A549 (cell line): Measurements from ENCODE around the gene MAP3K13. TPM values are rescaled to one million over a fixed set of nuclear protein-coding genes. Genes with fewer than 3 reads are reported as not detected.

Experiments
- ATAC-seq, 2 experiments: fragments of 200-7000 bp in 1 of 2; fragments of >200 bp in 1 of 2; cut with Nextera tagmentation in 1 of 2; cut with Tn5 transposase in 1 of 2; 3 replicates each; pipeline versions ENCODE4 v1.8.0 to v1.9.1; 2018 to 2020; ENCODE audit warnings: mild to moderate bottlenecking in 1 of 2, moderate library complexity in 1 of 2
- CTCF ChIA-PET: fragments of 300-600 bp; sonication (Branson Sonifier 250); formaldehyde crosslinking; extraction: SDS; loops from one replicate; lab custom pipeline; 2021; ENCODE audit warnings: antibody characterized with exemption, inconsistent platforms; lab: Yijun Ruan, JAX
- POLR2A ChIA-PET: fragments of 350-600 bp; formaldehyde crosslinking; extraction: SDS; loops from one replicate; lab custom pipeline; 2021; ENCODE audit warnings: antibody characterized with exemption, inconsistent platforms; lab: Yijun Ruan, JAX
- DNase-seq, 2 experiments: peaks; one replicate each; pipeline versions ENCODE4 v3.0.0 to v3.0.0-alpha.2; 2011 to 2016; ENCODE audit warnings: low read depth in 1 of 2, low spot score in 1 of 2
- FAIRE-seq: peaks from 2 replicates; lab custom pipeline; 2011; peaks lifted over from hg19 to GRCh38; lab: Jason Lieb, UNC
- H3K27ac ChIP-seq, 2 experiments: fragments of >200 bp; sonication (Bioruptor Twin); formaldehyde crosslinking; 3 replicates each; pipeline ENCODE4 v1.5.1; 2016 to 2017
- H3K4me1 ChIP-seq: fragments of >200 bp; sonication (Bioruptor Twin); formaldehyde crosslinking; 3 replicates; pipeline ENCODE4 v1.6.1; 2016
- H3K4me2 ChIP-seq: fragments of >200 bp; sonication (Bioruptor Twin); formaldehyde crosslinking; 3 replicates; pipeline ENCODE4 v1.6.1; 2016
- H3K4me3 ChIP-seq: fragments of >200 bp; sonication (Bioruptor Twin); formaldehyde crosslinking; 3 replicates; pipeline ENCODE4 v1.5.1; 2016
- H3K9me3 ChIP-seq: fragments of >200 bp; sonication (Bioruptor Twin); formaldehyde crosslinking; 3 replicates; pipeline ENCODE4 v1.6.1; 2016
- BHLHE40 ChIP-seq: IDR thresholded peaks from 2 replicates; pipeline ENCODE4 v1.6.1; 2012; ENCODE audit warnings: low read depth, low read length, inconsistent platforms
- CBX8 ChIP-seq: fragments of 200-600 bp; sonication (generic); IDR thresholded peaks from 2 replicates; pipeline ENCODE4 v1.6.1; 2016
- CTCF ChIP-seq: fragments of >200 bp; sonication (Bioruptor Twin); formaldehyde crosslinking; IDR thresholded peaks from 3 replicates; pipeline ENCODE4 v1.5.1; 2016
- EHMT2 ChIP-seq: fragments of 200-600 bp; sonication (generic); IDR thresholded peaks from 2 replicates; pipeline ENCODE4 v1.6.1; 2016; ENCODE audit warnings: antibody characterized with exemption, low read depth, mild to moderate bottlenecking, moderate library complexity
- FOSL2 ChIP-seq, 2 experiments: fragments of 450-650 bp in 1 of 2; fragments of >200 bp in 1 of 2; sonication (Bioruptor Twin) in 1 of 2; formaldehyde crosslinking; IDR thresholded peaks; 2 replicates each; pipeline versions ENCODE4 v1.5.0 to v1.6.1; 2016 to 2020; ENCODE audit warnings: mild to moderate bottlenecking in 1 of 2, moderate library complexity in 1 of 2
- FOXS1 ChIP-seq: fragments of 250-450 bp; sonication (Bioruptor Pico); IDR thresholded peaks from 2 replicates; pipeline ENCODE4 v1.5.0; 2020; ENCODE audit warnings: mild to moderate bottlenecking, moderate library complexity
- GATA3 ChIP-seq: IDR thresholded peaks from 2 replicates; pipeline ENCODE4 v1.6.1; 2012; ENCODE audit warnings: borderline replicate concordance
- HES2 ChIP-seq: fragments of >200 bp; sonication (Bioruptor Twin); formaldehyde crosslinking; IDR thresholded peaks from 2 replicates; pipeline ENCODE4 v1.6.1; 2016
- HEYL ChIP-seq: fragments of 250-450 bp; sonication (Bioruptor Pico); IDR thresholded peaks from 2 replicates; pipeline ENCODE4 v1.8.0; 2021; ENCODE audit warnings: mild to moderate bottlenecking, moderate library complexity
- HMGXB4 ChIP-seq: fragments of 250-450 bp; sonication (Bioruptor Pico); IDR thresholded peaks from 2 replicates; pipeline ENCODE4 v1.5.0; 2021; ENCODE audit warnings: mild to moderate bottlenecking, moderate library complexity, borderline replicate concordance
- HOXA7 ChIP-seq: fragments of 250-450 bp; sonication (Bioruptor Pico); IDR thresholded peaks from 2 replicates; pipeline ENCODE4 v1.5.0; 2020; ENCODE audit warnings: mild to moderate bottlenecking, moderate library complexity
- HOXB13 ChIP-seq: fragments of 250-450 bp; sonication (Bioruptor Pico); IDR thresholded peaks from 2 replicates; pipeline ENCODE4 v1.5.0; 2020; ENCODE audit warnings: low read depth, mild to moderate bottlenecking, moderate library complexity
- HOXB5 ChIP-seq: fragments of 250-450 bp; sonication (Bioruptor Pico); IDR thresholded peaks from 2 replicates; pipeline ENCODE4 v1.5.0; 2020; ENCODE audit warnings: mild to moderate bottlenecking, moderate library complexity
- JUNB ChIP-seq: fragments of >200 bp; sonication (Bioruptor Twin); formaldehyde crosslinking; IDR thresholded peaks from 2 replicates; pipeline ENCODE4 v1.6.1; 2016
- KDM1A ChIP-seq: fragments of 200-600 bp; sonication (generic); IDR thresholded peaks from 2 replicates; pipeline ENCODE4 v1.6.1; 2016; ENCODE audit warnings: low read depth, mild to moderate bottlenecking
- KDM5A ChIP-seq: fragments of 200-600 bp; sonication (generic); IDR thresholded peaks from 2 replicates; pipeline ENCODE4 v1.6.1; 2016; ENCODE audit warnings: antibody characterized with exemption, mild to moderate bottlenecking
- MAFK ChIP-seq: fragments of 450-650 bp; IDR thresholded peaks from 2 replicates; pipeline ENCODE4 v1.6.1; 2014; ENCODE audit not compliant: partially characterized antibody
- MYC ChIP-seq: IDR thresholded peaks from 2 replicates; pipeline ENCODE4 v1.6.1; 2012; ENCODE audit warnings: mild to moderate bottlenecking, inconsistent platforms, low read length, improper control_type of control experiment, borderline replicate concordance
- NPAS2 ChIP-seq: fragments of 250-450 bp; sonication (Bioruptor Pico); IDR thresholded peaks from 2 replicates; pipeline ENCODE4 v1.8.0; 2022; ENCODE audit warnings: mild to moderate bottlenecking, moderate library complexity, borderline replicate concordance
- NR3C1 ChIP-seq: fragments of >200 bp; sonication (Bioruptor Twin); formaldehyde crosslinking; IDR thresholded peaks from 3 replicates; pipeline ENCODE4 v1.6.1; 2017
- PBX3 ChIP-seq: IDR thresholded peaks from 2 replicates; pipeline ENCODE4 v1.6.1; 2012
- PHF8 ChIP-seq: fragments of 200-600 bp; sonication (generic); IDR thresholded peaks from 2 replicates; pipeline ENCODE4 v1.6.1; 2016; ENCODE audit warnings: low read depth, mild to moderate bottlenecking, antibody characterized with exemption, moderate library complexity, borderline replicate concordance
- POLR2A ChIP-seq: IDR thresholded peaks from 2 replicates; pipeline ENCODE4 v1.6.1; 2012; ENCODE audit warnings: mild to moderate bottlenecking, low read length
- POLR2AphosphoS2 ChIP-seq: conservative IDR thresholded peaks from 2 replicates; pipeline ENCODE4 v1.6.1; 2012; ENCODE audit warnings: low read length, improper control_type of control experiment, inconsistent platforms
- RAD21 ChIP-seq, 2 experiments: fragments of >200 bp in 1 of 2; sonication (Bioruptor Twin) in 1 of 2; formaldehyde crosslinking in 1 of 2; IDR thresholded peaks in 1 of 2; conservative IDR thresholded peaks in 1 of 2; 2 replicates in 1 of 2; 3 replicates in 1 of 2; pipeline ENCODE4 v1.6.1; 2012 to 2018; ENCODE audit warnings: inconsistent platforms in 1 of 2
- RCOR1 ChIP-seq: fragments of 150-350 bp; IDR thresholded peaks from 2 replicates; pipeline ENCODE4 v1.6.1; 2014; ENCODE audit warnings: antibody characterized with exemption, low read length, low read depth
- SMC3 ChIP-seq: fragments of >200 bp; sonication (Bioruptor Twin); formaldehyde crosslinking; IDR thresholded peaks from 3 replicates; pipeline ENCODE4 v1.6.1; 2018; ENCODE audit warnings: inconsistent platforms
- SREBF2 ChIP-seq: fragments of 450-650 bp; IDR thresholded peaks from 2 replicates; pipeline ENCODE4 v1.6.1; 2014; ENCODE audit warnings: mild to moderate bottlenecking, moderate library complexity
- TFCP2L1 ChIP-seq: fragments of 250-450 bp; sonication (Bioruptor Pico); IDR thresholded peaks from 2 replicates; pipeline ENCODE4 v1.5.0; 2021; ENCODE audit warnings: mild to moderate bottlenecking
- TP53 ChIP-seq: fragments of 250-450 bp; sonication (Bioruptor Pico); IDR thresholded peaks from 2 replicates; pipeline ENCODE4 v1.5.0; 2021; ENCODE audit warnings: mild to moderate bottlenecking, moderate library complexity
- ZFP36 ChIP-seq: fragments of 450-650 bp; IDR thresholded peaks from 2 replicates; pipeline ENCODE4 v1.6.1; 2014; ENCODE audit warnings: borderline replicate concordance; ENCODE audit not compliant: partially characterized antibody
- ZNF302 ChIP-seq: fragments of 250-450 bp; sonication (Bioruptor Pico); IDR thresholded peaks from 2 replicates; pipeline ENCODE4 v1.9.0; 2021; ENCODE audit warnings: inconsistent platforms, mild to moderate bottlenecking, moderate library complexity
- WGBS: methylation state at CpG from one replicate; pipeline ENCODE4 v1.1.6; 2017; ENCODE audit errors: missing lambda C conversion rate; 5-methylcytosine and 5-hydroxymethylcytosine counted together
- polyA plus RNA-seq, 4 experiments: library from polyadenylated mRNA; depleted of rRNA in 3 of 4; stranded (reverse); fragments of >200 nt; fragmentation: RNase III in 1 of 4; extraction: RNeasy Plus Mini Kit Qiagen cat#74134 plus additional on column Dnase treatment in 1 of 4; gene quantifications; 2 replicates in 3 of 4; 3 replicates in 1 of 4; pipeline ENCODE4 v1.2.3, GENCODE V29; 2011 to 2017

The MAP3K13 gene
- polyA plus RNA-seq, 2 of the 4 experiments (the other 2 are of a cell fraction), result 15.8 to 23.2 TPM

GRCh38 chr3:185498503-185499396 lies 135.8 kb downstream of the MAP3K13 start, which contains the start of gene TMEM41A:
TMEM41A (minus strand) TSS chr3:185499035; CDS start chr3:185498961, 74 bp downstream.
- peak within 1 kb of the TSS; percentile 85 to 98 for H3K27ac ChIP-seq
- H3K9me3 ChIP-seq, result no peaks in the 10 kb centered on the region
- ChIA-PET CTCF (interaction anchor here (0.5 to 1.5 kb wide), 3 partner anchors 30 to 76 kb away, joined by 3 to 4 read pairs (median 3); no protein-coding TSS in a partner anchor), POLR2A (interaction anchor here (0.6 to 1.3 kb wide), 4 partner anchors 37 to 87 kb away, joined by 3 to 10 read pairs (median 3); partner anchors contain the start of genes LIPH and SENP2)
- ATAC-seq, result peak; percentile 97
- FAIRE-seq, result no peak
- H3K4me2 ChIP-seq, result peak within 1 kb of the TSS; percentile 82
- H3K4me1 ChIP-seq, result peaks cover 4% of the 10 kb centered on the region; the same call in 1 of the 3 replicates
- H3K4me3 ChIP-seq, result peak within 1 kb of the TSS; percentile 87
- DNase-seq, result peak; percentile 80 to 88
- WGBS, result 2% methylated on average over 58 of the region's 82 CpGs
- peak; percentile 76 for TF ChIP-seq POLR2A
- no peak for TF ChIP-seq HES2
- no peak for TF ChIP-seq EHMT2
- no peak for TF ChIP-seq KDM1A
- TF ChIP-seq MYC, result no peak; the same call in 1 of the 2 replicates
- no peak for TF ChIP-seq HMGXB4 (CRISPR knock-in tag)
- TF ChIP-seq NPAS2 (CRISPR knock-in tag), result no peak
- no peak for TF ChIP-seq JUNB
- peak; percentile 43; the same call in 2 of the 3 replicates for TF ChIP-seq SMC3
- TF ChIP-seq HOXA7 (CRISPR knock-in tag), result no peak
- TF ChIP-seq POLR2AphosphoS2, result no peak
- no peak for TF ChIP-seq HOXB13
- no peak for TF ChIP-seq FOXS1 (CRISPR knock-in tag)
- no peak for TF ChIP-seq HEYL (CRISPR knock-in tag)
- TF ChIP-seq HOXB5, result no peak
- TF ChIP-seq KDM5A, result peak; percentile 97
- TF ChIP-seq GATA3, result peak; percentile 40; the same call in 1 of the 2 replicates
- TF ChIP-seq NR3C1, result no peak
- no peak for TF ChIP-seq TP53 (CRISPR knock-in tag)
- TF ChIP-seq FOSL2 (IDR thresholded peaks at IDR 0.05), result no peak
- TF ChIP-seq FOSL2 (CRISPR knock-in tag; IDR thresholded peaks at IDR 0.05), result 0 out of 2 replicates have a peak, but pooled peaks have one; percentile 14
- TF ChIP-seq SREBF2, result no peak
- TF ChIP-seq RCOR1, result no peak
- peak; percentile 56 for TF ChIP-seq PHF8
- no peak for TF ChIP-seq BHLHE40
- no peak for TF ChIP-seq MAFK
- TF ChIP-seq RAD21 (conservative IDR thresholded peaks at IDR 0.05 in 1 of 2, IDR thresholded peaks at IDR 0.05 in 1 of 2), result peak in 1 of 2 experiments; percentile 28; a peak in 2 of 5 replicates
- TF ChIP-seq ZNF302 (CRISPR knock-in tag), result no peak
- TF ChIP-seq CTCF, result 0 out of 3 replicates have a peak, but pooled peaks have one; percentile 2
- TF ChIP-seq CBX8, result no peak
- TF ChIP-seq PBX3, result peak; percentile 63; the same call in 1 of the 2 replicates
- no peak for TF ChIP-seq ZFP36
- no peak for TF ChIP-seq TFCP2L1 (CRISPR knock-in tag)
